HG03575 (cell line): ENCODE data around the gene SOD1.

Source experiments
- ATAC-seq: cut with Tn5 transposase; IDR thresholded peaks from one replicate; pipeline ENCODE4 v1.9.1; 2021; ENCODE audit not compliant: unreplicated experiment, insufficient number of reproducible peaks, low FRiP score; ENCODE audit errors: extremely low read depth

SOD1 gene

DNA sequence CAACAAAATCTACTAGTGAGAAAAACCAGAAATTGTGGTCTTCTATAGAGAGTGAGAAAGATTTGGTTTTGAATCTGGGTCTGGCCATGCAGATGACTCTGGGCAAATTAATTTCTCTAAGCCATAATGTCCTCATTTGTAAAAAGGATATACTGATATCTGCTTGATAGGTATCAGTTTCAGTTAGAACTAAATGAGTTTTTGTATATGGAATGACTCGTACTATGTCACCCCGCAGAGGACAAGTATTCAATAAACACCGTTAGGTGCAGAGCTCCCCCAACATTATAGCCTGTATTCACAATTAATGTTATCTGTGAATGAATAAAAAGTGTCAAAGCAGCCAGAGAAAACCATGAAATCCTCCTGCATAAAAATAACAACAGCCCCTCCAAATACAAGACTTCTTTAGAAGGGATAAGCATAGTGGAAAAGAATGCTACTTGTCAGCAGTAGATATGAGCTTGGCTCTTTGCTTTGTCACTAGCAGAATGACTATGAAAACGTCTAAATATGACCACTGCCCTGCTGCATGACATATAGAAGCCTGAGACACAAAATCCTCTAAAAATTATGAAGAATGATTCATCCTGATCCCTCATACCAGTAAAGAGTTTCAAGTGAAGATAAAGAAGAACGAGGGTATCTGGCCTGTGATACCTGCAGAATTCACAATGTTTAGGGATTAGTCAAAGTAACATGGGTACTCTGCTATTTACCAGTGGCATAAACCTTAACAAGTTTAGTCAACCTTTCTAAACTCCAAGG, 54.7 kb downstream of the SOD1 start:
- no peak for ATAC-seq

DNA sequence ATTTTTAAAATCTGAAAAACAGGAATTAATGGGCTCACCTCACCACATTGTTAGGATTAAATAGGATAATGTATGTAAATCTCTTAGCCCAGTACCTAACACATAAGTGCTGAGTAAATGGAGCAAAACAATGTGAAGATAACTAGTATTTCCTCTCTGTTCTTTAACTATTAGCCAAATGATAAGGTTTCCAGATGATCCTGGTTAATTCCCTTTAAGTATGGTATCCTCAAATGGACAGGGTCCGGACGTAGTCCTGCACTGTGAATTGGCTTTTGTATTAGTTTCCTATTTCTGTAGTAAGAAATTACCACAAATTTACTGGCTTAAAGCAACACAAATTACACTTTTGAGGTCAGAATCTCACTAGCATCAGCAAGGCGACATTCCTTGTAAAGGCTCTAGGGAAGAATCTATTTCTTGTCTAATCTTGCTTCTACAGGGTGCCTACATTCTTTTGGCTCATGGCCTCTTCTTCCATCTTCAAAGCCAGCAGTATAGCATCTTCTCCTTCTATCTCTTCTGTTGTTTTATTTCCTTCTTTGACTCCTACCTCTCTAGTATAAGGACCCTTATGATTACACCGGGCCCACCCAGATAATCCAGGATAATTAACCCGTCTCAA, 55.4 kb downstream of the SOD1 start:
- no peak for ATAC-seq

DNA sequence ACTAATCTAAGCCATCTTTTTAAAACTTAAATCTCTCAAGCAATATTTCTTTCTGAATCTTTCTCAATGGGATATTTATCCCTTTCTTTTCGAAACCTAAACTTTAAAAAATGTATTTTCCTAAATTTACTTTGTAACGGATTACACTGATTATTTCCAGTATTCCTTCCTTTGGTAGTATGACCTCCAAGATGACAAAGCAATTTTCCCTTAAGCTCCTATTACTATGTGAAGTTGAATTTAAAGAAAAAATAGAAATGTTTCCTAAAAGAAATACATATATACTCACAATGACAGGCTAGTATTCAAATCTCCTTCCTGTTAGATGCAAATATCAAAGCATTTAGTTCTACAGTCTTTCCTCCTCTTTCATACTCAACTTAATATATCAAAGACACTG, 56.6 kb downstream of the SOD1 start:
- no peak for ATAC-seq
